Uterus (tissue), 2 donors: ENCODE data around the gene TOP3A.
A peak's percentile ranks its signal among the peaks of the same experiment; 100 is the strongest.

Experiments
- CTCF ChIP-seq, 4 experiments: fragments of 200-600 bp in 2 of 4; fragments of 450-650 bp in 2 of 4; sonication (generic) in 2 of 4; IDR thresholded peaks; one replicate each; pipeline ENCODE4 v1.5.1; 2016 to 2019; ENCODE audit warnings: antibody characterized with exemption in 4 of 4, mild to moderate bottlenecking in 2 of 4, moderate library complexity in 1 of 4
- POLR2A ChIP-seq, 2 donors: fragments of 450-650 bp; IDR thresholded peaks; one replicate each; pipeline ENCODE4 v1.6.1; 2016; ENCODE audit warnings: antibody characterized with exemption in 2 of 2, mild to moderate bottlenecking in 1 of 2, moderate library complexity in 1 of 2

- peak in 2 of 4 experiments; percentile 15 to 30 for TF ChIP-seq CTCF (IDR thresholded peaks at IDR 0.05)
- TF ChIP-seq POLR2A (IDR thresholded peaks at IDR 0.05) = peak; percentile 47 to 82
Observed at GRCh38 chr17:18258356-18259038, 56.3 kb downstream of the TOP3A start, which contains the start of gene FLII.
